Activated CD8-positive, alpha-beta T cell treated with anti-CD3 and anti-CD28 coated beads for 36 hours (primary cell): ENCODE measurements around the gene CA6. TPM values are rescaled to one million over a fixed set of nuclear protein-coding genes. Genes with fewer than 3 reads are reported as not detected.
"Not testable (repeated sequence)": the region's sequence is repeated elsewhere in the genome, so short reads cannot be mapped to it uniquely, and the experiment has no call there.

Experiments used
- ATAC-seq: fragments of 200-7000 bp; cut with Tn5 transposase; one replicate; pipeline ENCODE4 v1.10.0; 2021; ENCODE audit warnings: mild to moderate bottlenecking, moderate library complexity
- CTCF ChIA-PET: fragments of 350-600 bp; sonication (Branson Sonifier 250); formaldehyde crosslinking; loops from one replicate; lab custom pipeline; 2021; ENCODE audit warnings: antibody characterized with exemption; lab: Charles Lee
- POLR2A ChIA-PET: fragments of 350-600 bp; sonication (Branson Sonifier 250); formaldehyde crosslinking; loops from one replicate; lab custom pipeline; 2021; ENCODE audit warnings: antibody characterized with exemption; lab: Charles Lee
- DNase-seq: peaks from one replicate; pipeline ENCODE4 v3.0.0-alpha.2; 2020
- H3K27ac Mint-ChIP-seq: one replicate; pipeline ENCODE4 v1.8.0; 2021; ENCODE audit warnings: mild to moderate bottlenecking, mixed read lengths
- H3K27me3 Mint-ChIP-seq: one replicate; pipeline ENCODE4 v1.8.0; 2021; ENCODE audit warnings: mixed read lengths
- H3K36me3 Mint-ChIP-seq: one replicate; pipeline ENCODE4 v1.8.0; 2021; ENCODE audit warnings: low read depth, mixed read lengths
- H3K4me1 Mint-ChIP-seq: one replicate; pipeline ENCODE4 v1.8.0; 2021; ENCODE audit warnings: low read depth, mixed read lengths
- H3K4me3 Mint-ChIP-seq: one replicate; pipeline ENCODE4 v1.8.0; 2021; ENCODE audit warnings: mild to moderate bottlenecking, moderate library complexity, mixed read lengths
- H3K9me3 Mint-ChIP-seq: one replicate; pipeline ENCODE4 v1.8.0; 2021; ENCODE audit warnings: mixed read lengths
- intact Hi-C: fragments of 100-400 bp; cut with micrococcal nuclease; formaldehyde crosslinking; loops from one replicate; pipeline ENCODE4 v1.10.0; 2022
- total RNA-seq, 2 experiments: library from RNA; stranded (reverse); gene quantifications; one replicate each; pipeline ENCODE4 v1.2.3, GENCODE V29; 2021
- TF ChIP-seq, protein P1 (sequence below): fragments of 200-600 bp; IDR thresholded peaks from one replicate; pipeline ENCODE4 v1.8.0; 2022; ENCODE audit warnings: antibody characterized with exemption, mild to moderate bottlenecking

CA6 gene
- total RNA-seq, 2 experiments from 2014 or later: 3.5 to 3.9 TPM

DNA sequence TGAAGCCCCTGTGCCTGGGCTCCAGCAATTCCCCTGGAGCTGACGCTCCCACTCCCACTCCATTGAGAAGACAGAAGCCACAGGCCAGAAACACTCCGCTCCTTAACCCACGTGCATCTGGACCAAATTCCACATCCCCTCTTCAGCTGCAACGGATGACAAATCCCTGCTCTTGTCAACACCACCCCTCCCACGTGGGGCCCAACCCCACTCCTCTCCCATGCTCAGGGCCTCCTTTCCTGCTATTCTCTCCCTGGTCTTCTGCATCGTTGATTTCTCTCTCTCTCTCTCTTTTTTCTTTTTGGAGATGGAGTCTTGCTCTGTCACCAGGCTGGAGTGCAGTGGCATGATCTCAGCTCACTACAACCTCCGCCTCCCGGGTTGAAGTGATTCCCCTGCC is 18.3 kb downstream of the CA6 start:
- DNase-seq: no peak
- H3K27me3 Mint-ChIP-seq: no peaks in the 10 kb centered on the region
- intact Hi-C loops: no loop called here
- CTCF ChIA-PET: interaction anchor here (0.6 to 8.5 kb wide), 17 partner anchors 11 to 105 kb away, joined by 3 to 74 read pairs (median 5); partner anchors contain the start of gene CA6
- peaks cover 89% of the 10 kb centered on the region for H3K36me3 Mint-ChIP-seq
- TF ChIP-seq, protein P1, sequence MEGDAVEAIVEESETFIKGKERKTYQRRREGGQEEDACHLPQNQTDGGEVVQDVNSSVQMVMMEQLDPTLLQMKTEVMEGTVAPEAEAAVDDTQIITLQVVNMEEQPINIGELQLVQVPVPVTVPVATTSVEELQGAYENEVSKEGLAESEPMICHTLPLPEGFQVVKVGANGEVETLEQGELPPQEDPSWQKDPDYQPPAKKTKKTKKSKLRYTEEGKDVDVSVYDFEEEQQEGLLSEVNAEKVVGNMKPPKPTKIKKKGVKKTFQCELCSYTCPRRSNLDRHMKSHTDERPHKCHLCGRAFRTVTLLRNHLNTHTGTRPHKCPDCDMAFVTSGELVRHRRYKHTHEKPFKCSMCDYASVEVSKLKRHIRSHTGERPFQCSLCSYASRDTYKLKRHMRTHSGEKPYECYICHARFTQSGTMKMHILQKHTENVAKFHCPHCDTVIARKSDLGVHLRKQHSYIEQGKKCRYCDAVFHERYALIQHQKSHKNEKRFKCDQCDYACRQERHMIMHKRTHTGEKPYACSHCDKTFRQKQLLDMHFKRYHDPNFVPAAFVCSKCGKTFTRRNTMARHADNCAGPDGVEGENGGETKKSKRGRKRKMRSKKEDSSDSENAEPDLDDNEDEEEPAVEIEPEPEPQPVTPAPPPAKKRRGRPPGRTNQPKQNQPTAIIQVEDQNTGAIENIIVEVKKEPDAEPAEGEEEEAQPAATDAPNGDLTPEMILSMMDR: no peak
- H3K9me3 Mint-ChIP-seq: peaks cover 13% of the 10 kb centered on the region
- H3K4me1 Mint-ChIP-seq: peaks cover 69% of the 10 kb centered on the region
- no peak for ATAC-seq
- H3K4me3 Mint-ChIP-seq: peak overlapping the region; percentile 93
- POLR2A ChIA-PET: interaction anchor here (0.6 to 11.2 kb wide), 11 partner anchors 12 to 97 kb away, joined by 3 to 199 read pairs (median 5); partner anchors contain the start of genes CA6 and ENO1
- H3K27ac Mint-ChIP-seq: peak overlapping the region; percentile 92

DNA sequence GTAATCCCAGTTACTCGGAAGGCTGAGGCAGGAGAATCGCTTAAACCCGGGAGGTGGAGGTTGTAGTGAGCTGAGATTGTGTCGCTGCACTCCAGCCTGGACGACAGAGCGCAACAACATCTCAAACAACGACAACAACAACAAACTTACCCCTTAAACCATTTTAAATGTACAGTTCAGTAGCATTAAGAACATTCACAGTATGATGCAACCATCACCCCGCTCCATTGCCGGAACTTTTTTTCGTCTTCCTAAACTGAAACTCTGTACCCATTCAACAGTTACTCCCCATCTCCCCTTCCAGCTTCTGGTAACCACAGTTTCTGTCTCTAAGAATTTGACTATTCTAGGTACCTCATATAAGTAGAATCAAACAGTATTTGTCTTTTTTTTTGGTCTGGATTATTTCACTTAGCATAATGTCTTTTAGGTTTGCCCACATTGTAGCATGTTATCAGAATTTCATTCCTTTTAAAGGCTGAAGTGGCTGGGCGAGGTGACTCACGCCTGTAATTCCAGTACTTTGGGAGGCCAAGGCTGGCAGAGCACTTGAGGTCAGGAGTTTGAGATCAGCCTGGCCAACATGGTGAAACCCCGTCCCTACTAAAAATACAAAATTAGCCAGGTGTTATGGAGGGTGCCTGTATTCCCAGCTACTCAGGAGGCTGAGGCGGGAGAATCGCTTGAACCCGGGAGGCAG is 19.6 kb downstream of the CA6 start:
- H3K4me1 Mint-ChIP-seq: peaks cover 62% of the 10 kb centered on the region
- peaks cover 9% of the 10 kb centered on the region for H3K9me3 Mint-ChIP-seq
- DNase-seq (peak; percentile 45), ATAC-seq (peak; percentile 5)
- TF ChIP-seq, protein P1: no peak
- intact Hi-C loops: loop anchor here (5.0 kb wide), 1 partner anchor 43 kb away; no protein-coding TSS in a partner anchor
- no peaks in the 10 kb centered on the region for H3K27me3 Mint-ChIP-seq
- peaks cover 92% of the 10 kb centered on the region for H3K36me3 Mint-ChIP-seq
- POLR2A ChIA-PET: interaction anchor here (1.0 to 11.2 kb wide), 6 partner anchors 18 to 91 kb away, joined by 3 to 199 read pairs (median 19); partner anchors contain the start of genes CA6 and ENO1
- H3K27ac Mint-ChIP-seq: peak overlapping the region; percentile 92
- H3K4me3 Mint-ChIP-seq: peak overlapping the region; percentile 93
- CTCF ChIA-PET: interaction anchor here (0.9 to 8.5 kb wide), 6 partner anchors 12 to 46 kb away, joined by 4 to 74 read pairs (median 29); partner anchors contain the start of gene CA6

DNA sequence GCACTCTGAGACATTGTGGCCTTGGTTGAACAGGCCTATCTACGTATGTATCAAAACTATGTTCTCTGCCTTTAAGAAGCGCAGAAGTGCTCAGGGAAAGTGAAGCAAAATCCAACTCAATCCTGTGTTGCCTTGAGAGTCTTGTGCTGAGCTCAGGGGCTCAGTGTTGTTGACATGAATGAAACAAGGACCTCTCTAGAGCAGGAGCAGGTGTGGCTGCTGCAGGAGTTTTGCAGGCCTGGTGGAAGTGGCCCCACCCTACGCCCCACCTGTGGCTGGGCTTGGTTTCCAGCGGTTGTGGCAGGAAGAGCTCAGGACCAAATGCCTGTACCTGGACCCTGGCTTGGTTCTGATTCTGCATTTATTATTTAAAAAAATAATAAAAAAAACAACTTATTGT is 20.9 kb downstream of the CA6 start:
- Mint-ChIP-seq H3K36me3 (peaks cover 84% of the 10 kb centered on the region), H3K9me3 (no peaks in the 10 kb centered on the region), H3K27ac (peak overlapping the region; percentile 92), H3K4me3 (peak overlapping the region; percentile 93), H3K4me1 (peaks cover 55% of the 10 kb centered on the region), H3K27me3 (no peaks in the 10 kb centered on the region)
- intact Hi-C loops: loop anchor here (5.0 kb wide), 1 partner anchor 44 kb away; no protein-coding TSS in a partner anchor
- ATAC-seq (no peak), DNase-seq (no peak)
- ChIA-PET POLR2A (interaction anchor here (0.6 to 11.2 kb wide), 11 partner anchors 11 to 102 kb away, joined by 3 to 199 read pairs (median 4); partner anchors contain the start of gene ENO1), CTCF (interaction anchor here (1.0 to 8.5 kb wide), 6 partner anchors 19 to 47 kb away, joined by 3 to 74 read pairs (median 5); partner anchors contain the start of gene CA6)
- TF ChIP-seq, protein P1: no peak

DNA sequence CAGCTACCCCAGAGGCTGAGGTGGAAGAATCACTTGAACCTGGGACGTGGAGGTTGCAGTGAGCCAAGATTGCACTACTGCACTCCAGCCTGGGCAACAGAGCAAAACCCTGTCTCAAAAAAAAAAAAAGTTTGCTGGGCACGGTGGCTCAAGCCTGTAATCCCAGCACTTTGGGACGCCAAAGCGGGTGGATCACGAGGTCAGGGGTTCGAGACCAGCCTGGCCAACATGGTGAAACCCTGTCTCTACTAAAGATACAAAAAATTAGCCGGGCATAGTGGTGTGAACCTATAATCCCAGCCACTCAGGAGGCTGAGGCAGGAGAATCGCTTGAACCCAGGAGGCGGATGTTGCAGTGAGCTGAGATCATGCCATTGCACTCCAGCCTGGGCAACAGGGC is 23.2 kb downstream of the CA6 start:
- not testable (repeated sequence) for H3K27me3 Mint-ChIP-seq, H3K9me3 Mint-ChIP-seq, ATAC-seq
- DNase-seq: peak; percentile 47
- ChIA-PET CTCF (interaction anchor here (1.2 to 8.5 kb wide), 4 partner anchors 25 to 50 kb away, joined by 5 to 74 read pairs (median 7); partner anchors contain the start of gene CA6), POLR2A (interaction anchor here (0.6 to 11.2 kb wide), 9 partner anchors 16 to 95 kb away, joined by 3 to 199 read pairs (median 4); partner anchors contain the start of gene ENO1)
- H3K4me3 Mint-ChIP-seq: peak overlapping the region; percentile 93
- H3K4me1 Mint-ChIP-seq: peaks cover 51% of the 10 kb centered on the region
- peak overlapping the region; percentile 100 for H3K27ac Mint-ChIP-seq
- H3K36me3 Mint-ChIP-seq: peaks cover 63% of the 10 kb centered on the region
- intact Hi-C loops: loop anchor here (5.0 kb wide), 1 partner anchor 47 kb away; no protein-coding TSS in a partner anchor

DNA sequence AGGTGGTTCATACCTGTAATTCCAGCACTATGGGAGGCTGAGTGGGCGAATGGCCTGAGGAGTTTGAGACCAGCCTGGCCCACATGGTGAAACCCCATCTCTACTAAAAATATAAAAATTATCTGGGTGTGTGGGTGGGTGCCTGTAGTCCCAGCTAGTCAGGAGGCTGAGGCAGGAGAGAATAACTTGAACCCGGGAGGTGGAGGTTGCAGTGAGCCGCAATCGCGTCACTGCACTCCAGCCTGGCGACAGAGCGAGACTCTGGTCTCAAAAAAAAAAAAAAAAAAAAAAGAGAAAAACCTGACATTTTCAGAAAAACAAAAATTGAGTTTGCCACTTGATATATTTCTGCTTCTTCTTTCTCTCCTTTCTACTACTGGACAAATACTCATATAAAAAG is 24.3 kb downstream of the CA6 start:
- Mint-ChIP-seq H3K4me3 (peak overlapping the region; percentile 93), H3K4me1 (peaks cover 47% of the 10 kb centered on the region), H3K27me3 (no peaks in the 10 kb centered on the region), H3K27ac (peak overlapping the region; percentile 100), H3K9me3 (no peaks in the 10 kb centered on the region), H3K36me3 (peaks cover 53% of the 10 kb centered on the region)
- ChIA-PET POLR2A (interaction anchor here (0.8 to 11.2 kb wide), 11 partner anchors 11 to 134 kb away, joined by 3 to 199 read pairs (median 8); partner anchors contain the start of genes CA6 and ENO1), CTCF (interaction anchor here (0.7 to 8.4 kb wide), 9 partner anchors 8 to 107 kb away, joined by 3 to 49 read pairs (median 8); no protein-coding TSS in a partner anchor)
- intact Hi-C loops: loop anchor here (5.0 kb wide), 1 partner anchor 48 kb away; no protein-coding TSS in a partner anchor
- TF ChIP-seq, protein P1: no peak
- DNase-seq: peak; percentile 69
- ATAC-seq: no peak
